ENCODE data around the gene ZFP92.
A peak's percentile ranks its signal among the peaks of the same experiment; 100 is the strongest.

Gene ZFP92

DNA sequence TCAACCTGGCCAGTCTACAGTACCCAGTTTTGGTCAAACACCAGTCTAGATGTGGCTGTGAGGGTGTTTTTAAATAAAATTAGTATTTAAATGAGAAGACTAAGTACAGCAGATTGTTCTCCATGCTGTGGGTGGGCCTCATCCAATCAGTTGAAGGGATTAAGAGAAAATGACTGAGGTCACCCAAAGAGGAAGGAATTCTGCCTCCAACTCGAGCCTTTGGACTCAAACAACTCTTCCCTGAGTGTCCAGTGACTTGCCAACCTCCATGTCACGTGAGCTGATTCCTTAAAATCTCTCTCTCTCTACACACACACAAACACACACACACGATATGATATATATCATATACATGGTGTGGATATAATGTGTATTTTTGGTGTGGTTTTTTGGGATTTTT, 24.6 kb downstream of the ZFP92 start:
- no peak for DNase-seq

DNA sequence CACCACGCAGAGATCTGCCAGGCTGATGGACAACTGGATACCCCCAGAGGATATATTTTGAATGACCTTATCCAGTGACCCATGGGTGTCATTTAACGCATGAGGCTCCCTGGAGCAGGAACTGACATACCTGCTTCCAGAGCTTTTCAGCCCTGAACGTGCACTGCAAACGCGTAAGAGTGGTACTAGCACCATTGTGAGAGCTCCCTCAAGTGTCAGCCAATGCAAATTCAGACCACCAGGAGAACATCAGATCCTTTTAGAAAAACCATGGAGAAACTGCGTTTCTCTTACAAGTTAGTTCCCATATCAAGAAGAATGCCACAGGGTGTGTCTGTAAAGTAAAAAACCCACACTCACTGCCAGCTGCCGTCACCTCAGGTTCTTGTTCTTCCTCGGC, 27.3 kb downstream of the ZFP92 start:
- peak in 5 of 56 donors; percentile 3 to 14 (median 4) for DNase-seq

DNA sequence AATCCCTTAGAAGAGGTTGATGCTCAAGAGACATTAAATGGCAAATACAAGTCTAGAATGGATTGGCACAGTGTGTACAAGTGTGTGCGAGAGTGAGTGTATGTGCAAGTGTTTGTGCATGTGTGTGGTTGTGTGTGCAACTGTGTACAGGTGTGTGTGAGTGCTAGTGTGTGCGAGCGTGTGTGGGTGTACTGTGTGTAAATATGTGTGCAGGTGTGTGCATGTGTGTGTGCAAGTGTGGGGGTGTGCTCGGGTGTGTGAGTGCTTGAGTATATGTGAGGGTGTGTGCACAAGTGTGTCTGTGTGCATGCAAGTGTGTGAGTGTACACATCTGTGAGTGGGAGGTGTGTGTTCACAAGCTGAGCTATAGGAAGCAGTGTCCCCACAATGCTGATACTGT, 28.7 kb downstream of the ZFP92 start:
- no peak for DNase-seq

DNA sequence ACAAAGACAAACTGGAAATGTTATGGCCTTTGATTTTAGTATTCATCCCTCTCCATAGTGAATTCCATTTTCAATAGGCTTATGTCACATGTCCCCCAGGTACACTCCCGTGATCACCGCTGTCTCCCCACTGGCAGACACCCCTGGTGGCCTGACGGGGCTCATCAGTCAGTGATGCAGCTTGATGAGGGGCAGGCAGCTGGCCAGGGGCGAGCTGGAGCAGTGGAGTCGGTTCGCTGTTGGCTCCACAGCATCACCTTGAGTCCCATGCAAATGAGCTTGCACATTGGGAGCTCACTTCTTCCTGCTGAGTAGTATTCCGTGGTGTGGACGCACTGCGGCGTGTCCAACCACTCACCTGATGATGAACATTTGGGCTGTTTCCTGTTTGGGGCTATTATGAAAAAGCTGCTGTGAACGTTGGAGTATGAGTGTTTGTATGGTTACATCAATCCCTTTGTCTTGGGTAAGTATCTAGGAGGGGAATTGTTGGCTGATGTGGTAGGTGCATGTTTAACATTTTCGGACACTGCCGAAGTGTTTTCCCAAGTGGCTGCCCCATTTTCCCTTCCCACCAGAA, 29.4 kb downstream of the ZFP92 start:
- no peak for DNase-seq

DNA sequence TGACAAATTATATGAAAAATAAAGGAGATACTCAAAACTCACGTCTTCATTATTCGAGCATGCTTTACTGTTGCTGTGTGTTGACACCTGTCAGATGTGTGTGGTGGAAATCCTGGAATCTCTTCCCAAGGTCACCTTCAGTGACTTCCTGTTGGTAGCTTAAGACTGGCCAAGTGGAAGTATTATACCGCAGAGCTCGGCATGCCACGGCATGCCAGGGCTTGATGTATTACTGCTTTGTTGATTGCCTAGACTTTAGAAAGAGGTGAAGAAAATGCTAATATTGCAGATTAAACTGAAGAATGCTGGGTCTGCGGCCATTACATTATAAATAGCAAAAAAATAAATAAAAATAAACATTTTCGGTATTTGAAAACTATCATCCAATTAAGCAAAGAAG, 30.0 kb downstream of the ZFP92 start:
- DNase-seq, result no peak

DNA sequence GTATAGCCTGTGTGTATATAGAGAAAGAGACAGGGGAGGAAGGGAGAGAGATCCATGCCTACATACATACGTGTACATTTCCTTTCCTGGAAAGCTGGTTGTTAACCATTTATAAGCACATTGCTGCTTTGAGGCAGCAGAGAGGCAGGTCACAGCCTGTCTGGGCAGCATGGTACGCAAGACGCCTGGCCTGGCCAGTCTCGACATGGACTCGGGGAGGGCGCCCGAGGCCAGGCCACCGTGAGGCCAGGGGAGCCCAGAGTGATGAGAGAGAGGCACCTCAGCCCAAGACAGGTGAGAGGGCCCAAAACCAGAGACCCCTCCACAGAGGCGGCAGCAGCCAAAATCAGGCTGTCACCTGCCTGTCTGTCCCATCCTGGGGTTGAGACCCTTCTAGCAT, 30.7 kb downstream of the ZFP92 start:
- no peak for DNase-seq

DNA sequence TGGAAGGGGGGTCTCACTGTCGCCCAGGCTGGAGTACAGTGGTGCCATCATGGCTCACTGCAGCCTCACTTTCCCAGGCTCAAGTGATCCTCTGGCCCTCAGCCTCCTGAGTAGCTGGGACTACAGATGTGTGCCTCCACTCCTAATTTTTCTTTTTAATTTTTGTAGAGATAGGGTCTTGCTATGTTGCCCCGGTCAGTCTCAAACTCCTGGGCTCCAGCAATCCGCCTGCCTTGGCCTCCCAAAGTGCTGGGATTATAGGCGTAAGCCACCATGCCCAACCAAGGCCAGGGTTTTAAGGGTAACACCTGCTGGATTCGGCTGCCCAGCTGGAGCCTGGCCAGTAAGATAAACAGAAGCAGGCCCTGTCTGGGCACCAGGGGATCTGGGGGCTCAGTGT, 31.2 kb downstream of the ZFP92 start:
- DNase-seq, result no peak

DNA sequence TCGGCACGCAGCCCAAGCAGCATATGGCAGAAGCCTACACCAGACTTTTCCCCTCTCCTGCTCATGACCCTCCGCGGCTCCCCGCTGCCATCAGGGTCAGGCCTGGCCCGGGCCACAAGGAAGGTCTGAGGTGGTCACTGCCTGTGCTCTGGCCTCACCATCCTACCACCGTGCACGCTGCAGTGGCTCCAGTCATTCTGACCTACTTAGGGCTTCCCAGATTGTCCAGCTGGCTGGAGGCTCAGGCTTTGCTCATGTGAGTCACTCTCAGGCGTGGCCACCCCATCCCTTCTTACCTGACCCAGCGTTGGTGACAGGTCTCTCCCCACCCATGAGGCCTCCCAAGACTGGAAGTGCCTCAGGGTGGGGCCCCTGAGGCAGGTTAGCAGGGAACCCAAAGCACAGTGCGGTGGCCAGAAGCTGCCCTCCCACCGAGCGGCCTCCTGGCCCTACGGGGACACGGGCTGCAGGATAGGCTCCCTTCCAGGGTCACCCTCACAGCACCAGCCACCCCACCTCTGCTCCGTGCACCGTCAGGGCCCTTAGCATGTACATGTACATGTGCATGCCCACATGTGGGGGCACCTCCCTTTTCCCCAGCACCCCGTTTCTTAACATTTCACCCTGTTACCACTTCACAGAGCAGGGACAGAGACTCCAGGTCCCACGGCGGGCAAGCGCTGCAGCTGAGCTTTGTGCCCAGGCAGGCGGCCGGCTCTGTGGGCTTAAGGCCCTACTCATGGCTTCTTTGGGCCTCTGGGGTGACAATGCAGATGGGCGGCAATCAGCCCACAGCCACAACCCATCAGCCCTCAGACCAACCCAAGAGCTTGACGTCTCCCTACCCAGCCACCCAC, 32.4 kb downstream of the ZFP92 start:
- DNase-seq, result no peak

DNA sequence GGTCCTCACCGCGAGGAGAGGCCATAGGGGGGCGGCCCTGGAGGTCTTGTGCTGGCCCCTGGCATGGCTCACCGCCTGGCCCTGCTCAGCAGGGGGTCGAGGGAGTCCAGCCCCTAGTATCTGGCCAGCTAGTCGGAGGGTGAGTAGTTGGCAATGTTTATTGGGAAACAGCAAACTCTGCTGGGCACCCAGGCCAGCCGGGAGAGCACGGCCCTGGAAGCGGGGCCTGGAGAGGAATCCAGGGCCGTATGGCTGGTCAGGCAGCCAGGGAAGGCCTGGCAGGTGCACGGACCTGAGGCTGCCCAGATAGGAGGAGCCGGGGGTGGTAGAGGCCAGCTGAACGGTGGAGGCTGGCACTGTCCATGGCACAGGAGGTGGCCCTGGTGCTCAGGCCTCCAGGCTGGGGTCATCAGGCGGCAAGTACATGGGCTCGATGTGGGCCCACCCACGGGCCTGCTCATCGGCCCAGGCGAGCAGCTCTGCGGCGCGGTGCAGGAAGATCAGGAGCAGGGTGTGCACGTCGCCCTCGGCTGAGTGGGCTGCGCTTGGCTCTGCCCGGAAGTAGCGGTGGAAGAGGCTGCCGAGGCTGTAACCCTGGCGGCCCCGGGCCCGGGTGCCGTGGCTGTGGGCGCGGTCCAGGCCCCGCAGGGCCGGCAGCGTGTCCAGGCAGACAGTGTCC, 33.2 kb downstream of the ZFP92 start:
- DNase-seq, result no peak

DNA sequence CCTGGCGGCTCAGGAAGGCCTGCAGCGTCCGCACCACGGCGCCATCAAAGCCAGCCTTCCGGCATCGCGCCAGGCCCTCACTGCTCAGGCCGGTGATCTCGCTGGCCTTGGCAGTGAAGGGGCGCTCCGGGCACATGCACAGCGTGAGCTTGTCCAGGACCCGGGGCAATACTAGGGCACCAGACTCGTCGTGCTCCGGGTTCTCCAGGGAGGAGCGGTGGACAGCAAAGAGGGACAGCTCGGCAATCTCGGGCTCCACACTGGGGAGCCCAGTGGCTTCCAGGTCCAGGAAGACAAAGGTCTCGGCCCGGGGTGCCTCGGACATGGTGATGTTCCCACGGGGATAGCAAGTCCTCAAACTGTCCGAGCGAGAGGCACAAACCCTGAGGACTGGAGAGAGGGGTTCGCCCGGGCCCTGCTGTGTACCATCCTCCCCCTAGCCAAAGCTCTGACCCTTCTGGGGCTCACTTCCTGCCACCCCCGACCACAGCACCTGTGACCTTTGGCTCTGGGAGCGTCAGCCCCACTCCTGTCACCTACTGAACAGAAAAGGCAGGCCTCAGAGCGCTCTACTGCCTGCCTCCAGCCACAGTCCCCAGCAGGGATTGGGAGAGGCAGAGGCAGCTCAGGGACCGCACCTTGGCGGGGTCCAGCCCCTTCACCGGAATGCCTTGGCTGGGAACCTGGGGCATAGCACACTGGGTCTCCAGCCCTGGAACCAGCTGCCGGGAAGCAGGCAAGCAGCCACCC, 34.0 kb downstream of the ZFP92 start:
- no peak for DNase-seq

DNA sequence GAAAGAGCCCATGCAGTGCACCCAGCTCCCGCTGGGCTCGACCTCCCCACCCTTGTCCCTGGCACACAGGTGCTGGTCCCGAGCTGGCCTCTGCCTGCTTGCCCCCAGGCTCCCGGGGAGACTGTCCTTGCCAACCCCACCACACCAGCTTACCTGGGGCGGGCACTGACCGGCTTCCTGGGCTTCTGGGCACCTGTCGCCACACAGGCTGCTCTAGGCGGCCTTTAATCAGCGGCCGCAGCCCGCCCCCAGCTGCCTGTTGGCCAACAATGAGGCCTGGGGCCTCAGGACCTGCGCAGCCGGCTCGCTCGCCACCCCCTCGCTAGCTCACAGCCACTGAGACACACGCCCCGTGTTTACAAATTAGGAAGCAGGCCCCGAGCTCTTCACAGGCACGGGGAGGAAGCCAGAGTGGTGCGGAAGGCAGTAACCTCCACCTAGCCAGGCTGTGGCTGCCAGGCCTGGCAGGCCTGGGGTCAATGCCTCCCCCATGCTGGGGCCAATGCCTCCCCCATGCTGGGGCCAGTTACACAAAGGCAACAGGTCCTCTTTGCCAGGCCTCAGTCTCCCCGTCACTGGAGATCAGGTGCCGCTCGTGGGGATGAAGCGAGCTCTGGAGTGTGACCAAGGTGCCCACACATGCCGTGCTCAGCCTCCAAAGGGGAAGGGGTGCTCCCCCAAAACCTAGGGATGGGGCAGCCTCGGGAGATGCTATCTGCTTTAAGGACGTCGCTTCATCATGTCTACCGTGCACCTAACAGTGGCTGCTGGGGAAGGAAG, 34.8 kb downstream of the ZFP92 start, which contains the start of gene TREX2:
TSS of gene TREX2 (minus strand) at position 201 of the 780 bp plus-strand sequence. CDS start 626 bp downstream, outside the sequence.
- no peak for DNase-seq

DNA sequence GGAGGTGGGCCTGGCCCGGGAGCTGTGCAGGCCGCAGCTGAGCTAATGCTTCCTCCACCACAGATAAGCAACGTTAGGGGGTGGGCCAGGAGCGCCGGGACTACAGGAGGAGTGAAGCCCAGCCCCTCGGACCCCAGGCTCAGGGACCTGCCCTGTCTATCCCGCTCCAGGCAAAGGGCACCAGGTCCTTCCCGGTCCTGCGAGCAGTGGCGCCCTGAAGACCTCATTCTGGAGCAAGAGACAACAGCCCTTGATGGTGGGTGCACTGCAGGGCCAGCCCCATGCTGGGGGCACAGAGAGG, 35.3 kb downstream of the ZFP92 start:
- no peak for DNase-seq

DNA sequence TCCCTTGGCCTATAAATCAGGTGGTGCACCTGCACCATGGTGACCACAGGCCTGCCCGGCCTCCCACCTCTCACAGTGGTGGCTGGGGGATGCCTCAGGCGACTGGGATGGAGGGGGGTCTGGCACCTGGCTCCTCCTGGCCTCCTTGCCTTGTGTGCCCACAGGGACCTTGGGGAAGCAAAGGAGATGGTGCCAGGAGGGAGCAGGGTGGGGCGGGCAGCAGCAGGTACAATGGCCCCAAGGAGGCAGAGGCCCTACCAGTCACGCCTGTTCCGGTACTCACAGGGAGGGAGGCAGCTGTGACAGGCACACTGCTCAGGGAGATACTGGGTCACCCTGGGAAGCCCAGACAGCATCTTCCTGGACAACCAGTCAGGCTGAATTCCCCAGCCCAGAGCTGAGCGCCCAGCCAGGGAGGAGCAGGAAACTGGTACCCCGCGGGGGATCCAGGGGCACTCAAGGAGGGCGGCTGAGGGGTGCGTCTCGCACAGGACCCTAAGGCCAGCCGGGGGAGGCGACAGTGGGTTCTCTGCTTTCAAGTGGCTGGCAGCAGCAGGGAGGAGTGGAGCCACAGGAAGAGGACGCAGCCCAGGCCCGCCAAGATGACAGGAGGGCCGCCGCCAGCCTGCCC, 35.8 kb downstream of the ZFP92 start:
- DNase-seq, result no peak

DNA sequence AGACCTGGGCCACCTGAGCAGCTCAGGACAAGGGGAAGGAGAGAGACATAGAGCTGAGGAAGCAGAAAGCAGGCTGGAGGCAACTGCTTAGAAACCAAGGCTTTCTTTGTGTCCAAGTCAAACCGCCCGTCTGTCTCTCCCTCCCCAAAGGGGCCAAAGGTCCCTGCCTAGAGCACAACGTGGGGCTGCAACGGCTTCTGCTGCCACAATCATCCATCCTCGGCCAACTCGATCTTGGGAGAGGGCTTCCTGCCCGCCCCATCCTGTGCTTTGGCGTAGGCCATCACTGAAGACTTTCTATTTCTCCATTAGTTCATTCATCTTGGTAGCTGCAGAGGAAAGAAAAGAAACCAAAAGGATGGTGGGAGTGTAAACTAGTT, 36.3 kb downstream of the ZFP92 start:
- no peak for DNase-seq

DNA sequence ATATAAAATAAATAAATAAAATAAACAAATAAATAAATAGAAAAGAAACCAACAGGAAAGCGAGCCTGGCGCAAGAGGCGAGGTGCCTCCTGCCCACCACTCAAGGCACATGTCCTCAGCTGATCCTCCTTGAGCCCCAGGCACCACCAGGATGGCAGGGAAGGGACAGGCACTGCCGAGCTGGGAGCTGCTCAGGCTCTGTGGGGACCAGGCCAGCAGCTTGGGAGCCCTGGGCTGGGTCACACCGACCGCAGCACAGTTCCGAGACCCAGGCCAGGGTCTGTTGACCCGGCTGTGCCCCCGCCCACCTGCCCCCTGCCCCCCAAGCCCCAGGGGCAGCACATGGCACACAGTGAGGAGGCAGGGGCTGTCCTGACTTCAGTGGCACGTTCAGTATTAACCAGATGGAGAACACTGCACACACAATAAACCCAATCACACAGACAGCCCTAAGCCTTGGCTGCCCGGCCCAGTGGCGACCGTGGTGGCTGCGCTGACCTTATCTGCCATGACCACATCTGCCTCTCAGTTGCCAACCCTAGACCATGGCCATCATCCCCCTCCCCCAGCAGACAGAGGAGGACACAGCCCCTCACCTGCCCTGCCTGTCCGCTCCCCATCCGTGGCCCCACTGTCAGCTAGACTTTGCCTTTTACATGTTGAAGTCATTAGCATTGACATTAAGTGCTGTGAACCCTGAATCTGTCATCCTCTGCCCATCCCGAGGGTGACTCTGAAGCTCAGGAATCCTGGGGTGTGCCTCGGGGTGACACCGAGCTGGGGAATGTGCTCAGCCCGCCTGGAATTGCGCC, 37.5 kb downstream of the ZFP92 start:
- DNase-seq, result no peak

DNA sequence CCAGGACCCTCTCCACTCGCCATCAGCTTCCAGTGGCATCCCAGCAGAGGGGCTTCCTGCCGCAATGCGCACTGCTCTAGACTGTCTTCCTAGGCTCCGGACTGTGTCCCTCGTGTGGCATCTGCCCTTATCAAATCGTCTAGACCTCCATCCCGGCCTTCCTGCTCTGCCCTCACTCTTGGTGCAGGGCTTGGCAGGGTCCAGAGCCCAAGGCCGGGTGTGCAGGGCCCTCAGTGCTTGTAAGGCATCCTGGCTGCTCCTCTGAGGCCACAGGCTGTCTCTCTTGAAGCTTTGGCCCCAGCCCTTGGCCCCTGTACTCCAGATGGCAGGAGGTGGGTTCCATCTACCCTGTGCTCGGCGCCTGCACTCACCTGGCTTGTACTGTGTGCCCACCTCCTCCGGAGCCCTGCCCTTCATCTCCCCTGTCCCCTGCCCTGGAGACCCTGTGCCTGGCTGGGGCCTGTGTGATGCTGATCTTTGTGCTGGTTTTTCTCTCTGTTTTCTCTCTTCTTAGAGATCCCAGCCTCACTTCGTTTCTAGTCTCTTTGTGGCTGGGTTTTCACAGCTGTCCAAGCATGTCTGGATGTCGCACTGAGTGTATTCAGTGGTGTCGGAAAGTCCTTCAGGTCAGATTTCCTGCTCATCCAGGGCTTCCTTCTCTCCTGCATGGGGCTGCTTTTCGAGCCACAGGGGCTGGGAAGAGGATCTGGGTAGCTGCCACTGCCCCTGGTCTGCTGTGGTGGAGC, 38.3 kb downstream of the ZFP92 start:
- DNase-seq, result no peak

DNA sequence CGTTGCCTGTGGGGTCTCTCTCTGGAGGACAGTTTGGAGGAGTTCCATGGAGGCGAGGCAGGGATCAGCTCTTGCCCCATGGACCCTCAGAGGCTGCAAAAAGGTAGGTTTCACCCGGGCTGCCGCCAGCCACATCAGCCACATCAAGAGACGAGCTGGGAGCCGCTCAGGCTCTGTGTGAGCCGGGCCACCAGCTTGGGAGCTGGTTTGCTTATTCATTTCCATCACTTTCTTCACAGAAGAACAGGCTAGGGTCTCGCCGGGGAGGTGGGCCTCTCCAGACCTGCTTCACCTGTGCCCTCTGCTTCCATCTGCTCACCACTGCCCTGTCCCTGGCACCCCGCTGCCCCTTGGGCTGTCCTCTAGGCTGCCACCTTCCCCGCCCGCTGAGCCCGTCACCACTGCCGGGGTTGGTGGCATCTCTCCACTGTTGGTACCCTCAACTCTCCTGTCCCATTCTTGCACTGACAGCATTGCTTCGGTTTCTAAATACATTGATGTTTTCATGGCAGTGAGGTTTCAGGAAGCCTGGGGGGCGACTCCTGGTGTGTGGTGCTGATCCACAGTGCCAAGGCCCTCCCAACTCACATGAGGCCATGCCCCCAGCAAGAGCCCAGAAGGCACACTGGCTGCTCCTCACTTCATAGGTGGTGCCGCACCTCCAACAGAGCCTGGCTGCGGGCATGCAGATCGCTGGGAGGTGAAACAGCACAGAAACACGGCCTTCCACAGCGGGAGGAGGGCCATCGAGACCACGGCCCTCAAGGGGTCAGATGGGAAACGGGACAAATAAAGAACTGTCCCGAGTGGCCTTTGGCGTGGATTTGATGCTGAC, 39.1 kb downstream of the ZFP92 start:
- no peak for DNase-seq

DNA sequence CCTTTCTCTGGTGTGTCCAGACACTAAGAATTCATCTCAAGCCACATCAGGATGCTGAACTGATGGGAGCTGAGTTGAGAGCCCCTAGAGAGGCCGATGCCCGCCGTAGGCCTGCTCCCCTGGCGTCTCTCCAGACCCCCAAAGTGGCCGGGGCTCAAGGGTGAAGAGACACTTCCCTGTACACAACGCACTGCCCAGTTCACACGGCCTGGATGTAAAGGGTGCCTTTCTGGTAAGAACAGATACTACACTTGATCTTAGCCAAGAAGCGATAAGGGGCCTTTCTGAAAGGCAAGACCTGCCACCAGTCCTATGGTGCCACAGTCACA, 39.6 kb downstream of the ZFP92 start:
- DNase-seq, result no peak

All from amygdala (tissue), 56 donors.